HL-60 (cell line): ENCODE measurements around the gene LRRC43.
"Not testable (repeated sequence)": the region's sequence is repeated elsewhere in the genome, so short reads cannot be mapped to it uniquely, and the experiment has no call there.

Experiments
- DNase-seq, 2 experiments: peaks; one replicate each; pipeline ENCODE4 v3.0.0-alpha.2; 2010 to 2020; ENCODE audit warnings: low read depth in 1 of 2, low spot score in 1 of 2
- H3K27ac ChIP-seq: fragments of 250-450 bp; sonication (Bioruptor Pico); replicated peaks from 2 replicates; pipeline ENCODE4 v1.5.1; 2020; ENCODE audit warnings: mild to moderate bottlenecking, moderate library complexity
- H3K27me3 ChIP-seq: fragments of 250-450 bp; sonication (Bioruptor Pico); 2 replicates; pipeline ENCODE4 v1.5.1; 2021; ENCODE audit warnings: mild to moderate bottlenecking, moderate library complexity; ENCODE audit not compliant: insufficient read depth, poor library complexity, severe bottlenecking
- H3K4me3 ChIP-seq: replicated peaks from 2 replicates; pipeline ENCODE4 v1.5.1; 2011; ENCODE audit warnings: mild to moderate bottlenecking, control low read depth, low read length; ENCODE audit not compliant: insufficient read depth
- CTCF ChIP-seq: IDR thresholded peaks from one replicate; pipeline ENCODE4 v1.5.1; 2011; ENCODE audit warnings: low read length, control low read depth, inconsistent platforms; ENCODE audit not compliant: insufficient read depth
- GABPA ChIP-seq: IDR thresholded peaks from 2 replicates; pipeline ENCODE4 v1.6.1; 2012; ENCODE audit warnings: low read depth
- POLR2AphosphoS5 ChIP-seq: IDR thresholded peaks from 2 replicates; pipeline ENCODE4 v1.6.1; 2012; ENCODE audit warnings: low read depth
- SPI1 ChIP-seq: IDR thresholded peaks from 2 replicates; pipeline ENCODE4 v1.6.1; 2012; ENCODE audit warnings: low read depth, mild to moderate bottlenecking, borderline replicate concordance
- TF ChIP-seq, protein P1 (sequence below): IDR thresholded peaks from 2 replicates; pipeline ENCODE4 v1.6.1; 2012; ENCODE audit warnings: low read depth; ENCODE audit not compliant: insufficient replicate concordance

LRRC43 gene

GRCh38 chr12:122171399-122171798, 11.5 kb upstream of the LRRC43 start:
- DNase-seq, result no peak
- Histone ChIP-seq H3K4me3 (no peak overlapping the region), H3K27ac (no peak overlapping the region), H3K27me3 (no peaks in the 10 kb centered on the region)
- TF ChIP-seq SPI1 (no peak), CTCF (no peak), POLR2AphosphoS5 (no peak), GABPA (no peak)
- TF ChIP-seq, protein P1, sequence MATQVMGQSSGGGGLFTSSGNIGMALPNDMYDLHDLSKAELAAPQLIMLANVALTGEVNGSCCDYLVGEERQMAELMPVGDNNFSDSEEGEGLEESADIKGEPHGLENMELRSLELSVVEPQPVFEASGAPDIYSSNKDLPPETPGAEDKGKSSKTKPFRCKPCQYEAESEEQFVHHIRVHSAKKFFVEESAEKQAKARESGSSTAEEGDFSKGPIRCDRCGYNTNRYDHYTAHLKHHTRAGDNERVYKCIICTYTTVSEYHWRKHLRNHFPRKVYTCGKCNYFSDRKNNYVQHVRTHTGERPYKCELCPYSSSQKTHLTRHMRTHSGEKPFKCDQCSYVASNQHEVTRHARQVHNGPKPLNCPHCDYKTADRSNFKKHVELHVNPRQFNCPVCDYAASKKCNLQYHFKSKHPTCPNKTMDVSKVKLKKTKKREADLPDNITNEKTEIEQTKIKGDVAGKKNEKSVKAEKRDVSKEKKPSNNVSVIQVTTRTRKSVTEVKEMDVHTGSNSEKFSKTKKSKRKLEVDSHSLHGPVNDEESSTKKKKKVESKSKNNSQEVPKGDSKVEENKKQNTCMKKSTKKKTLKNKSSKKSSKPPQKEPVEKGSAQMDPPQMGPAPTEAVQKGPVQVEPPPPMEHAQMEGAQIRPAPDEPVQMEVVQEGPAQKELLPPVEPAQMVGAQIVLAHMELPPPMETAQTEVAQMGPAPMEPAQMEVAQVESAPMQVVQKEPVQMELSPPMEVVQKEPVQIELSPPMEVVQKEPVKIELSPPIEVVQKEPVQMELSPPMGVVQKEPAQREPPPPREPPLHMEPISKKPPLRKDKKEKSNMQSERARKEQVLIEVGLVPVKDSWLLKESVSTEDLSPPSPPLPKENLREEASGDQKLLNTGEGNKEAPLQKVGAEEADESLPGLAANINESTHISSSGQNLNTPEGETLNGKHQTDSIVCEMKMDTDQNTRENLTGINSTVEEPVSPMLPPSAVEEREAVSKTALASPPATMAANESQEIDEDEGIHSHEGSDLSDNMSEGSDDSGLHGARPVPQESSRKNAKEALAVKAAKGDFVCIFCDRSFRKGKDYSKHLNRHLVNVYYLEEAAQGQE, result no peak

DNA sequence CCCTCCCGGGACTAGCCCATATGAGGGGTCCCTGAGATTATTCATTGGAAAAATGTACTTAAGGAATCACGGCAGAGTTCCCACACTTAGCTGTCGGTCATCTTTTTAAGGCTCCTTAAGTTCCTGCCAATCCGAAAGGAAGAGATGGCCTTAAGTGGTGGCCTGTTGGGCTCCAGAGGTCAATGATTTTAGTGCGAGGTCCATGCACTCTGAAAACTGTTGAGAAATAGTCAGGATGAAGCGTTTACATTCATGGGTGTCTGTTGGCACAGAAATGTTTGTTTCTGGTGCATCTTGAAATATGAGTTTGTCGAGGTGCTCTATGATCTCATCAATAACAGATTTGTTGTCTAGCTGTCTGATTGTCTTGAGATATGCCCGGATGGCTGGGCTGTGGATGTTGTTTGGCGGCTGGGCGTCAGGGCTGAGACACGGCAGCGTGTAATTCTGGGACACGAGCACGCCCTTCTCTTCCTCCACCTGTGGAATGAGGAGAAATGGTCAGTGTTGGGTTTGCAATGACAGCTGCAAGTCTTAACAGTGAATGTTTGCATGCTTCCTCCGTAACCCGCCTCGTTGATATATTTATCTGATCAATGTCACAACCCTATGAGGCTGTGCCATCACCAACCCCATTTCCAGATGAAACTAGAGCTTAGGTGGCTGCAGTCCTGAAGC, 10.5 kb upstream of the LRRC43 start:
- Histone ChIP-seq H3K27ac (no peak overlapping the region), H3K4me3 (no peak overlapping the region), H3K27me3 (no peaks in the 10 kb centered on the region)
- no peak for TF ChIP-seq POLR2AphosphoS5
- TF ChIP-seq GABPA, result no peak
- TF ChIP-seq, protein P1, result no peak
- TF ChIP-seq CTCF, result no peak
- TF ChIP-seq SPI1, result no peak
- DNase-seq, result no peak

- Histone ChIP-seq H3K27ac (no peak within 1 kb of the TSS), H3K27me3 (no peaks in the 10 kb centered on the region), H3K4me3 (no peak within 1 kb of the TSS)
- no peak for DNase-seq
- TF ChIP-seq SPI1 (no peak), CTCF (no peak), POLR2AphosphoS5 (no peak), GABPA (no peak)
- TF ChIP-seq, protein P1, result no peak
Measured at GRCh38 chr12:122174155-122174845, 8.6 kb upstream of the LRRC43 start, which contains the start of gene IL31. Gene IL31, minus strand, starts transcription at chr12:122174221. Its CDS starts 49 bp downstream, at chr12:122174172.

GRCh38 chr12:122176473-122176872, 6.5 kb upstream of the LRRC43 start:
- DNase-seq, result not testable (repeated sequence)

More at GRCh38 chr12:122176473-122176872, 6.5 kb upstream of the LRRC43 start:
- not testable (repeated sequence) for H3K4me3 ChIP-seq, H3K27me3 ChIP-seq, H3K27ac ChIP-seq
